Activated CD4-positive, alpha-beta T cell treated with anti-CD3 and anti-CD28 coated beads, Interleukin-2, amount 50 U/mL, for 16 hours (primary cell): ENCODE data around the gene C16orf96.

Source experiments
- DNase-seq: peaks from one replicate; pipeline ENCODE4 v3.0.0-alpha.2; 2020

The C16orf96 gene

GRCh38 chr16:4556112-4556511 lies at the start of gene C16orf96:
C16orf96 (plus strand) TSS chr16:4556340; CDS start chr16:4556490, 150 bp downstream.
- no peak for DNase-seq

DNA sequence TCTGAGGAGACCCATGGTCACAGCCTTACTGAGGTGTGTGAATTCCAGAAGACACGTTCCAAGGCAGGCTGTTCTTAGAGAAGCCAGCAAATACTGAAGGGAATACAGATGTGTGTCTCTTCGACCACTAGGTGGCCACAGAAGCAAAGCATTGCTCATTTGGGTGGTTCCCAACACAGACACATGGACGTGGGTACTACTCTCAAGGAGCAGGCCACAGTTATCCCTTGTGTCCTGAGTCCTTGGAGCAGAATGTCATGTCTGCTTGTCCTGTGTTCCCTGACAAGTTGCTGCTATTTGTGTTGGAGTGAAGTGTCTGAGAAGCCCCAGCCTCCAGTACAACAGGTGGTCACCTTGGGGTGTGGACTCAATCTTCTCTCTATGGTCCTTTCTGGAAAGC lies 49.7 kb upstream of the C16orf96 start:
- DNase-seq, result peak; percentile 70

DNA sequence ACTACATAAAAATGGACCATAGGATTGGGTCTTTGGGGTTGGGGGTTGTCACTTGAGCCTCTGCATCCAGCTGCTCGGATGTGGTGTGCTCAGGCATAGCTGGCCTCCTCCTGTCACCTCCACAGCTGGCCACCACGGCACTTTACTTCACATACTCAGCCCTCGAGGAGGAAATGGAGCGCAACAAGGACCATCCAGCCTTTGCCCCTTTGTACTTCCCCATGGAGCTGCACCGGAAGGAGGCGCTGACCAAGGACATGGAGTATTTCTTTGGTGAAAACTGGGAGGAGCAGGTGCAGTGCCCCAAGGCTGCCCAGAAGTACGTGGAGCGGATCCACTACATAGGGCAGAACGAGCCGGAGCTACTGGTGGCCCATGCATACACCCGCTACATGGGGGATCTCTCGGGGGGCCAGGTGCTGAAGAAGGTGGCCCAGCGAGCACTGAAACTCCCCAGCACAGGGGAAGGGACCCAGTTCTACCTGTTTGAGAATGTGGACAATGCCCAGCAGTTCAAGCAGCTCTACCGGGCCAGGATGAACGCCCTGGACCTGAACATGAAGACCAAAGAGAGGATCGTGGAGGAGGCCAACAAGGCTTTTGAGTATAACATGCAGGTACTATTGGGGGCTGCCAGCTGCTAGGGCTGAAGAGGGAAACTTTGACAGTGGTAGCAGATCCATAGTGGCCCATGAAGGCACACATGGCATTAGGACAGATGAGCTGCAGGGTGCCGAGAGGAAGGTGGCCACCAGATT lies 48.4 kb upstream of the C16orf96 start:
- DNase-seq, result no peak

DNA sequence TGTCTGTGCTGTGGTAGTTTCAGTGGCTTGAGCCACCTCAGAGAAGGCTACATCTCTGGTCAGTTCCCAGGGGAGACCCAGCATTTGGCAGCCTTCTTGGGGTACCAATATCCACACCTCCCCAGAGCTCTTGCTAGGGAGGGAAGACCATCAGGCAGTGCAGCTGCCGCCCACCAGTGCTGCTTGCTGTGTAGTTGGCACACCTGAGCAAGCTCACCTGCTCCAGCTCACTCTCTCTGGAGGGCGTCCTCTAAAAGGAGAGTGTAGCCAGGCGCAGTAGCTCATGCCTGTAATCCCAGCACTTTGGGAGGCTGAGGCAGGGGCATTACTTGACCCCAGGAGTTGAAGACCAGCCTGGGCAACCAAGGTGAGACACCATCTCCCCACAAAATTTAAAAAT lies 47.3 kb upstream of the C16orf96 start:
- DNase-seq, result no peak

- DNase-seq, result no peak
These were observed 46.7 kb upstream of the C16orf96 start for GRCh38 chr16:4509420-4509819.

DNA sequence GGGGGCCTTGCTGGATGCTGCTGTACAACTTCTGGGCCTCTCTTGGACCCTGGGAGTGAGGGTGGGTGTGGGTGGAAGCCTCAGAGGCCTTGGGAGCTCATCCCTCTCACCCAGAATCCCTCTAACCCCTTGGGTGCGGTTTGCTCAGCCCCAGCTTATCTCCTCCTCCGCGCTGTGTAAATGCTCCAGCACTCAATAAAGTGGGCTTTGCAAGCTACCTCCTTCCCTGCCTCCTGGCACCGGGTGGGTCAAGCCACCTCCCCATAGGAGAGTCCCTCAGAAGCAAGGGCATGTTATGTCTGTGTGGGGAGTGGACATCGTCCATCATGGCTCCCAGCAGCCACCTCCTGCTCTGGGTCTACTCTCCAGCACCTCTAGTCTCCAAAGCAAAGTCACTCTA lies 46.0 kb upstream of the C16orf96 start:
- no peak for DNase-seq

DNA sequence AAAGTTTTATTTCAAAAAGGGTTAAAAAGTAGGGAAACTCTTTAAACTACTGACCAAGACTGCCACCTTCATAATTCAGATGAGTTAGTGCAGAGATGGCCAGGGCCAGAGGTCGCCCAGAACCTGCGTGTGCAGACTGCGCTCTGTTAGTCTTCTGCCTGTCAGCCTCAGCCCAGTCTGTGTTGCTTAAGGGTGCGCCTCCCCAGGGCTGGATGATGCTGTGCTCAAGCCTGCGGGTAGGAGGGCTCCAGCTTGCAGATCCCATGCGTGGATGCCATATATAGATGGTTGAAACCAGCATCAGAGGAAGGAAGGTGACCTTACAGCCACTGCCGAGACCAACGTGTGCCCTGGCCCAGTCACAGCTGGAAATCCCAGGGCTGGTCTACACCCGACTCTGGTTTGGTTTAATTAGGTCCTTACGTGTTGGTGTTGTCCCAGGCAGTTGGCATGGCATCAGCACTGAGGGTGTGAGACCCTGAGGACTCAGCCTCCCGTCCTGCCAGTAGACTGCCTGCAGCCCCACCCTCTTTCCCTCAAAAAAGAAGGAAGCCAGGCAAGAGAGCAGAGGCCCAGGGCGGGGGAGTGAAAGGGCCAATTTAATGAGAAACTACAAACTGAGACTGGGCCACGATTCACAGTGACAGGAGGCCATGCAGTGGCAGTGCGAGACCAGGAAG lies 45.3 kb upstream of the C16orf96 start:
- no peak for DNase-seq

- DNase-seq, result no peak
These were observed 44.6 kb upstream of the C16orf96 start for GRCh38 chr16:4511441-4512082.

- DNase-seq, result no peak
These were observed 43.7 kb upstream of the C16orf96 start for GRCh38 chr16:4512473-4512872.

DNA sequence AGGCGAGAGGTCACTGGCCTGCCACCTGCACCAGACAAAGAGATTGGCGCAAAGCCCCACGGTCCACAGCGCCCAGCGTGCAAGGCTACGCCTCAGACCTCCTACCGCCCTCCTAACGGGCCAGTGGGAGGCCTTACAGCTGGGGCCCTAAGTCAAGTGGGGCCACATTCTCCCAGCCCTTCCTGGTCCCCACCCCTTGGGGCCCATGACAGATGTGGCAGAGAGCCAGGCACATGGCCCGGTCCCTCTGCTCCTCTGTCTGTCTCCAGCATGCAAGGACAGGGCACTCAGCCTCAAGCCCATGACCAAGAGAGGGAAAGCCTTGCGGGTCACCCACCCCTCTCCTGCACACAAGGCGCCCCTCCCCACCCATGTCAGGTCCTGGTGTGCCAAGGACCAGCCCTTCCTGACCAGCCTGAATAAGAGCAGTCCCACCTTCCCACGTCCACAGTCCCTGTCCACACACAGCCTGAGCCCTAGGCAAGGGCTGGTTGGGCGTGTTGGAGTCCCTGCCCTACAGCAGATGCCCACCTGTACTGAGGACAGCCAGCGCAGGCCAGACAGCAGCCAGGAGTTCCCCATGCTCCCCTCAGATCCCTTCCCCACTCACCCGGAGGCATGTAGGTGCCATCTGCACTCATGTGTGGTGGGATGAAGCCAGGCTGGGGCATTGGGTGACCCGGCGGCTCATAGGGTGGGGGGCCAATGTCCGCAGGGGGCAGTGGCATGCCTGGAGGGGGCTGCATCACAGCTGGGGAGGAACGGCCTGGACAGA lies 42.9 kb upstream of the C16orf96 start:
- DNase-seq, result no peak

- no peak for DNase-seq
These were observed 42.3 kb upstream of the C16orf96 start for GRCh38 chr16:4513881-4514280.

DNA sequence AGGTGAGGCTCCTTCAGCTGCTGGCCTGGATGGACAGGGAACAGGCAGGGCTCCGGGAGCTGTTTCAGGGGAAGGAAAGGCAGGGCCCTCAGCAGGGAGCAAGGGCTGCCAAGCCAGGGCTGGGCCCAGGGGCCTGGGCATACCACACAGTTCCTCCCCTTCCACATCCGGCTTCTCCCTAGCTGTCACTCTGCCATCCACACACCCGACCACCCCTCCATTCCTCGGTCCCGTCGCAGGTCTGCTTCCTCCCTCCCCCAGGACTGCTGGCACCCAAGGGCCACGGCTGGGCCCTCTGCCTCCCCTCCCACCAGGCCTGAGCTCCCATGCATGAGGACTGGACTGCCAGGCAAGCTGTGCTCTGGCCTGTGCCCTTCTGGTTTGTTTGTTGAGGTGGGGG lies 41.5 kb upstream of the C16orf96 start:
- no peak for DNase-seq

DNA sequence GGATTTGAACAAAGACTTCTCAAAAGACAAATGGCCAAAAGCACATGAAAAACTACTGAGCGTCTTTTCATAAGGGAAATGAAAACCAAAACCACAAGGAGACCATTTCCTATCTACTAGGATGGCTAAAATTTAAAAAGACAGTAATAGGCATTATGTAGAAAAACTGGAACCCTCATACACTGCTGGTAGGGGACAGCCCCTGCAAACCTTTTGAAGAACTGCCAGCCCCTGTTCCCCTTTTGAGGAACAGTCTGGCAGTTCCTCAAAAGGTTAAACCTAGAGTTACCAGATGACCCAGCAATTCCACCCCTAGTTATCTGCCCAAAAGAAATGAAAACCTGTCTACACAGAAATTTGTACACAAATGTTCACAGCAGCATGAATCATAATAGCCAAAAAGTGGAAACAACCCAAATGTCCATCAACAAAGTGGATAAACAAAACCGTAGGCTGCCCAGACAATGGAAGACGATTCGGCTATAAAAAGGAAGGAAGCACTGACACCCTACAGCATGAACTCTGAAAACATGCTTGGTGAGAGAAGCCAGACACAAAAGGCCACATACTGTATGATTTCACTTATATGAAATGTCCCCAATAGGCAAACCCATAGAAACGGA lies 40.4 kb upstream of the C16orf96 start:
- peak; percentile 38 for DNase-seq

DNA sequence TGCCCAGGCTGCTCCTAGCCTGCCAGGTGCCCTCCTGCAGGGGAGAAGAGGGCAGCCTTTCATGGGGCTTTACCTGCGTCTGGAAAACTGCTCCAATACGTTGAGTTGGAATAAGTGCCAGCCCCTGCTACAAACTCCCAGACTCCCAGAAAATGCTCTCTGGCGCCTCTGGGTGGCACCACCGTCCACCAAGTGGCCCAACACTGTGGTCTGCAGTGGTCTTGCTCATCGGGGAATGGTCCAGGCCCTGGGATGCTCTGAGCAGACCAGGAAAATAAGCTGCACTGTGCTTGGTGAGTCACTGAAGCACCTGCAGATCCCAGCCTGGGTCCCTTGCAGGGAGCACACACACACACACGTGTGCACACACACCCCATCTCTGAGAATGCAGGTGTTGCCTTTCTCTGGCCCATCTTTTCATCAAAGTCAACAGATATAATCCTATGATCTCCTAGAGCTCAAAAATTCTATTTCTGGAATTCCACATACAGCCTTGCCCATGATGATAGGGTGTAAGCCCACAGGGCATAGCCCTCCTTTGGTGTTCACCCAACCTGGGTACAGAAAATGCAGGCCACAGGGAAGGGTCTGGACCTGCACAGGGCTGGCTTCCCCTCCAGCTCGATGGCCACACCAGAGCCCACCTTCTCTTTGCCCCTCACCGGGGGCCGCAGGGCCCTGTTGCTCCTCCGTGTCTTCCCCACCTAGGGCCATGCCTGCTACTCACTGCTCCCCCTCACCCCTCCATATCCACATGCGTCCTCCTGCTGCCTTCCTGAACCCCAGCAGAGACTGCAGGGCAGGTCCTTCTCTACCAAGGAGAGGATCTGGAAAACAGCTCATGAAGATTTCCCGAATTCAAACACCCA lies 38.1 kb upstream of the C16orf96 start:
- DNase-seq, result no peak

DNA sequence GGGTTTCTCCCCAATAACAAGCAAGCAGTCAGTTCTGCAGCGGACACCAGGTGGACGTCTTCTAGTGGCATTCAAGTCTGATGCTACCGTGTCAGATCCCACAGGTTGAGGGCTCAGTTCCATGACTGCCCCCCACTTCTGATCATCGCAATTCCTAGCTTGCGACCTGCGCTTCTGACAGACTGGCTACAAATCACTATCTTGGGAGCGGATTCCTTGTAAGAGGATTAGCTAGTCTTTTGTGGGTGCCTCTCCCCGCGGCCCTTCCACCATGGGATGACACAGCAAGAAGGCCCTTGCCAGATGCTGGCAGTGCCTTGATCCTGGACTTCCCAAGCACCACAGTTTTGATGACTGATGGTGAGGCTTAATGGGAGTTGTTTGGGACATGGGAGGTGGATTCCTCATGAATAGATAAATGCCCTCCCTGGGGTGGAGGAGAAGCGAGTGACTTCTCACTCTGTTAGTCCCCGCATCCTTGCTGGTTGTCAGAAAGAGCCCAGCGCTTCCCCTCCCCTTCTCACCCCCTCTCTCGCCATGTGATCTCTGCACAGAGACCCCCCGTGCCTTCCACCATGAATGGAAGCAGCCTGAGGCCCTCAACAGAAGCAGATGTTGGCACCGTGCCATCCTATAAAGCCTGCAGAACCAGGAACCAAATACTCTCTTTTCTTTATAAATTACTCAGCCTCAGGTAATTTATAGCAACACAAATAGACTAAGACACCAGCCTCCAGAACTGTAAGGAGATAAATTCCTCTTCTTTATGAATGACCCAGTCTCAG lies 36.7 kb upstream of the C16orf96 start:
- no peak for DNase-seq

GRCh38 chr16:4520913-4521312 lies 35.2 kb upstream of the C16orf96 start:
- no peak for DNase-seq

DNA sequence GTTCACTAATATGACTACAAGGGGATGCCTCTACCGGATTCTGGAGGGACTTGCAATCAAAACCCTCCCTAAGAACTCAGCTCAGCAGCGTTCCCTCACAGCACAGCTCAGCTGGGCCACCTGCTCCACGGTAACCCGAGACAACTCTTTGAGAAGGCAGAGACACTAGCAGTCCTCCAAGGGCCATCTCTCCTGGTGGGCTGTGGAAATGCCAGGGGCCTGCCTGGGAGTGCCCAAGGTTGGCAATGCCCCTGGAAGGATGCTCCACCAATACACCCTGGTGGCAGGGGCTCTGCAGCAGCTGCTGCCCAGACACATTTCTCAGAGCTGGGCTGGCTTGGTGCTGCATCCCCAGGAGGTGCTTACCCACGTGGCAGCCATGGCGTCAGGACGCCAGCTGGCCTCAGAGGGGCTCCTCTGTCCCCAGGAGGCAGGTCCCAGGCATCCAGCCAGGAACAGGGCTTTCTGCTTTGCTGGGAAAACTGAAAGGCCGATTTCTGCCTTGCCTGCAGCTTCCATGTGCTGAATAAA lies 34.0 kb upstream of the C16orf96 start:
- no peak for DNase-seq

- DNase-seq, result no peak
These were observed 32.5 kb upstream of the C16orf96 start for GRCh38 chr16:4523686-4524085.

DNA sequence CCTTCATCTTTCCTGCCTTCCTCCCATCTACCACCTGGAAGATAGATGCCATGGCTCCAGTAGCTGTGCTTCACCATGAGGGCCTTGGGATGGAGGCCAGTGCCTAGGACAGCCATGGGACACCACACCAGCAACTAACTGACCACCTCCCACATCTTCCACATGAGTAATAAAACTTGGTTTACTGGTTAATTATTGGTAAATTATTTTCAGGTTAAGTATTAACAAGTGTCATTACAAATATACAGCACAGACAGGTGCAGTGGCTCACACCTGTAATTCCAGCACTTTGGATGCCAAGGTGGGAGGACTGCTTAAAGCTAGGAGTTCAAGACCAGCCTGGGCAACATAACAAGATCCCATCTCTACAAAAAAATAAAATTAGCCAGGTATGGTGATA lies 31.6 kb upstream of the C16orf96 start:
- no peak for DNase-seq

- DNase-seq, result no peak
These were observed 31.1 kb upstream of the C16orf96 start for GRCh38 chr16:4525069-4525468.
